Measurements from ENCODE around the gene TPK1.
"Not testable (repeated sequence)": the region's sequence is repeated elsewhere in the genome, so short reads cannot be mapped to it uniquely, and the experiment has no call there.

The TPK1 gene

GRCh38 chr7:144780071-144780608 is 55.7 kb downstream of the TPK1 start:
- TF ChIP-seq CTCF (IDR thresholded peaks at IDR 0.05; ENCODE audit: low read depth, low read length) = no peak
- TF ChIP-seq MYC (IDR thresholded peaks at IDR 0.05; ENCODE audit: low read depth, low read length) = no peak
- TF ChIP-seq MAX (IDR thresholded peaks at IDR 0.05; ENCODE audit: low read depth, low read length) = no peak
- TF ChIP-seq POLR2A (IDR thresholded peaks at IDR 0.05; ENCODE audit: extremely low read depth, insufficient read length) = no peak
- no peak overlapping the region for H3K4me3 ChIP-seq (ENCODE audit: low read depth, low read length)
- peak; percentile 47 for DNase-seq (ENCODE audit: low read depth)

- not testable (repeated sequence) for H3K4me3 ChIP-seq (ENCODE audit: low read depth, low read length); DNase-seq (ENCODE audit: low read depth)
Observed at GRCh38 chr7:144777889-144778288, 58.0 kb downstream of the TPK1 start.

- no peak overlapping the region for H3K4me3 ChIP-seq (ENCODE audit: low read depth, low read length)
- DNase-seq (ENCODE audit: low read depth) = no peak
- TF ChIP-seq MAX (IDR thresholded peaks at IDR 0.05; ENCODE audit: low read depth, low read length) = no peak
- no peak for TF ChIP-seq POLR2A (IDR thresholded peaks at IDR 0.05; ENCODE audit: extremely low read depth, insufficient read length)
- TF ChIP-seq CTCF (IDR thresholded peaks at IDR 0.05; ENCODE audit: low read depth, low read length) = no peak
- no peak for TF ChIP-seq MYC (IDR thresholded peaks at IDR 0.05; ENCODE audit: low read depth, low read length)
Observed at GRCh38 chr7:144777005-144777839, 58.6 kb downstream of the TPK1 start.

GRCh38 chr7:144776447-144776846 is 59.4 kb downstream of the TPK1 start:
- TF ChIP-seq MYC (IDR thresholded peaks at IDR 0.05; ENCODE audit: low read depth, low read length) = no peak
- DNase-seq (ENCODE audit: low read depth) = no peak
- no peak overlapping the region for H3K4me3 ChIP-seq (ENCODE audit: low read depth, low read length)

- no peak overlapping the region for H3K4me3 ChIP-seq (ENCODE audit: low read depth, low read length)
- DNase-seq (ENCODE audit: low read depth) = no peak
- TF ChIP-seq MAX (IDR thresholded peaks at IDR 0.05; ENCODE audit: low read depth, low read length) (no peak), CTCF (IDR thresholded peaks at IDR 0.05; ENCODE audit: low read depth, low read length) (no peak), POLR2A (IDR thresholded peaks at IDR 0.05; ENCODE audit: extremely low read depth, insufficient read length) (no peak), MYC (IDR thresholded peaks at IDR 0.05; ENCODE audit: low read depth, low read length) (no peak)
Observed at GRCh38 chr7:144775749-144776148, 60.1 kb downstream of the TPK1 start.

GRCh38 chr7:144771927-144772326 is 63.9 kb downstream of the TPK1 start:
- no peak overlapping the region for H3K4me3 ChIP-seq (ENCODE audit: low read depth, low read length)
- TF ChIP-seq CTCF (IDR thresholded peaks at IDR 0.05; ENCODE audit: low read depth, low read length) = no peak
- no peak for TF ChIP-seq MYC (IDR thresholded peaks at IDR 0.05; ENCODE audit: low read depth, low read length)
- no peak for TF ChIP-seq POLR2A (IDR thresholded peaks at IDR 0.05; ENCODE audit: extremely low read depth, insufficient read length)
- no peak for TF ChIP-seq MAX (IDR thresholded peaks at IDR 0.05; ENCODE audit: low read depth, low read length)
- no peak for DNase-seq (ENCODE audit: low read depth)

- no peak for DNase-seq (ENCODE audit: low read depth)
- TF ChIP-seq CTCF (IDR thresholded peaks at IDR 0.05; ENCODE audit: low read depth, low read length) = no peak
- TF ChIP-seq MYC (IDR thresholded peaks at IDR 0.05; ENCODE audit: low read depth, low read length) = no peak
- TF ChIP-seq MAX (IDR thresholded peaks at IDR 0.05; ENCODE audit: low read depth, low read length) = no peak
- no peak for TF ChIP-seq POLR2A (IDR thresholded peaks at IDR 0.05; ENCODE audit: extremely low read depth, insufficient read length)
- H3K4me3 ChIP-seq (ENCODE audit: low read depth, low read length) = no peak overlapping the region
Observed at GRCh38 chr7:144771174-144771573, 64.7 kb downstream of the TPK1 start.

Data from NB4 (cell line).